Measurements from ENCODE around the gene TTC32. TPM values are rescaled to one million over a fixed set of nuclear protein-coding genes. Genes with fewer than 3 reads are reported as not detected.
"Not testable (repeated sequence)": the region's sequence is repeated elsewhere in the genome, so short reads cannot be mapped to it uniquely, and the experiment has no call there.

TTC32 gene
- total RNA-seq, 1 donor from 2014 or later: 7.5 TPM

DNA sequence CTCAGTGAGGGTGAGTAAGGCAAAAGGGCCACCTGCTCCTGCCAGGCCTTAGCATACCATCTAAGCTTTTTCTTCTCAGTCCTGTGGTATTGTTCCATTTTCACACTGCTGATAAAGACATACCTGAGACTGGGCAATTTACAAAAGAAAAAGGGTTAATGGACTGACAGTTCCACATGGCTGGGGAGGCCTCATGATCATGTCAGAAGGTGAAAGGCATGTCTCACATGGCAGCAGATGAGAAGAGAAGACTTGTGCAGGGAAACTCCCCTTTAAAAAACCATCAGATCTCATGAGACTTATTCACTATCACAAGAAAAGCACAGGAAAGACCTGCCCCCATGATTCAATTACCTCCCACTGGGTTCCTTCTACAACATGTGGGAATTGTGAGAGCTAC lies 21.6 kb downstream of the TTC32 start:
- DNase-seq (ENCODE audit: low spot score); intact Hi-C loops (cut with DNase I): not testable (repeated sequence)

- intact Hi-C loops (cut with DNase I): no loop called here
- no peak for DNase-seq (ENCODE audit: low spot score)
These were observed 22.7 kb downstream of the TTC32 start for GRCh38 chr2:19879120-19879519.

DNA sequence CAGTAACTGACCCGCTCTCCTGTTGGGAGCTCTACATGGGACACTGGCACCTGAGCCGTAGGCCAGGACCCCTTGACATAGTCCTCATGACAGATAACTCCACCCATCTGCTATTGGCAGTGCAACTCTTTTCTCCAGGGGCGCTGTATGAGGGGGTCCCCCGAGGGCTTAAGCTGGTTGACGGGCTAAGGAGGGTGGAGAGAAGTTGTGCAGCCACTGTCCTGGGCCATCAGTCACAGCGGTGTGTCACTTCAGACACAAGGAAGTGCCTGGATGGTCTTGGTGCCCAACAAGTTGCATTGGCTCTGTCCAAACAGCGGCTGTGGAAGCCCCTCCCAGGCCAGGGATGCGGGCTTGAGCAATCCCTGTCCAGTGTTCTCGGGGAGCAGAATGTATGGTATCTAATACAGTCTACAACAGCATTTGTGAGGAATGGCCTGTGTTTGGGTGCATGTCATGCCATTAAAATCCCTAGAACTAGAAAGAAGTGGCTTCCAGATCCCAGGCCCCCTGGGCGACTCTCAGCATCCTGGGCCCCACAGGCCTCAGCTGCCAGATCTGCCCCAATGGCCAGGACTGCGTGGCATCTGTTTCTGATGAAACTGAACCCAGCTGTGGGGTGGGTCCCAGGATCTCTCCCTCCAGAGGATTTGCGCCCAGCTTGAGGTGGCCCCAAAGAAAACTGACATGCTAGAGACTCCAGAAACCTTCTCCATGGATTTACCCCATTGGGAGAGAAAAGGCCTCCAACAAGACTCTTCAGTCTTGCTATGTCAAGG lies 23.3 kb downstream of the TTC32 start:
- intact Hi-C loops (cut with DNase I): no loop called here

DNA sequence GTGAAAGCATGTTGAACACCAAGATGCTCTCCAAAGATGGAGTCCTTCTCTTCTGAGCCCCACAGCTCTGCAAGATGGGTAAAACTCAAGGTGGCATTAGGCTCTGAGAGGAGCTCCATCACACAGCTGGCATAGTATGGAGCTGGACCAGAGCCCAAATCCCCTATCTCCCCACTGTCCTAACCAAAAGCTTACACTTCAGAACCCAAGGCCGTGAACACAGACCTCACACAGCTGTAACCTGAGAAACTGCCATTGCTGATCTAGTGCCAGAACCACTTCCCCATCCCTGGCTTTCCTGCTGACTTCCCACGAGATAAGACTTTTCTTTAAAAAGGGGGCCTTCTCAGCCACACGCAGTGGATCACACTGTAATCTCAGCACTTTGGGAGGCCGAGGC lies 25.0 kb downstream of the TTC32 start:
- intact Hi-C loops (cut with DNase I): no loop called here
- DNase-seq (ENCODE audit: low spot score): no peak

More for the DNA sequence above, 23.3 kb downstream of the TTC32 start:
- DNase-seq (ENCODE audit: low spot score): no peak

GRCh38 chr2:19875280-19875679 lies 26.5 kb downstream of the TTC32 start:
- intact Hi-C loops (cut with DNase I): no loop called here
- no peak for DNase-seq (ENCODE audit: low spot score)

DNA sequence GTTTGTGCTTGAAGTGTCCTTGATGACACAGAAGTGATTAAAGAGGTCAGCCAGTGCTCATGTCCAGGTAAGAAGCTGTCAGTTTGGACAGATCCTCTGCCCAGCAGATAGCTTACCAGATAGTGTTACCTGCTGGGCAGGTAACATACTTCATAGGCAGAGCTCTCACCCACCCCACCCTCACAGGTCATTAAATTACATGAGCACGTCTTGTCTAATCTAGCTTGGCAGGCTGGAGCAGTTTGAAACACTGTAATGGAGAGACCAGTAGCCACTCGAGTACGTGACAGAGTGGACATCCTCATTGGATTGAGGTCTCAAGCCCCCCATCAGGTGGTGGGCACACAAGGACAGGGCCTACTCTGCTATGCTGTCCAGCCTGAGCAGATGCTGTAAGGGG lies 27.1 kb downstream of the TTC32 start:
- intact Hi-C loops (cut with DNase I): no loop called here

DNA sequence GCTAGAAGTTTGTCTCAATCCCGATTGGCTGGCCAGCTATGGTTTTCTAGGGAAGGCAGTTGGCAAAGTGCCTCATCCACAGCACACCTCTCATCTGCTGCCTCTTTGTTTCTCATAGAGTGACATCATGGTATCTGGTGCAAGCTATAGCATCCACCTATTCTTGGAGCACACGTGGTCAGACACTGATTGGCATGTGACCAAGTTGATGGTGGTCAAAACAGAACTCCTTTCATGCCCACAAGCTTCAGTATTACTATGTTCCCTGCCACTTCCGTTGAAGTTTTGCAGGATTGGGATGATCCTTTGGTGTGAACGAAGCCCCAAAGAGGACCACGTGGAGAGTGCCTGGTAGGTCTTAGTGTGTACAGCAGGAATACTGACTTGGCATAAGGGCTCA lies 28.8 kb downstream of the TTC32 start:
- intact Hi-C loops (cut with DNase I): no loop called here
- DNase-seq (ENCODE audit: low spot score): no peak

More for the DNA sequence above, 27.1 kb downstream of the TTC32 start:
- no peak for DNase-seq (ENCODE audit: low spot score)

- peak; percentile 33 for DNase-seq (ENCODE audit: low spot score)
- intact Hi-C loops (cut with DNase I): no loop called here
These were observed 29.5 kb downstream of the TTC32 start for GRCh38 chr2:19872302-19872701.

- intact Hi-C loops (cut with DNase I): no loop called here
- DNase-seq (ENCODE audit: low spot score): peak; percentile 54
These were observed 29.9 kb downstream of the TTC32 start for GRCh38 chr2:19871836-19872235.

DNA sequence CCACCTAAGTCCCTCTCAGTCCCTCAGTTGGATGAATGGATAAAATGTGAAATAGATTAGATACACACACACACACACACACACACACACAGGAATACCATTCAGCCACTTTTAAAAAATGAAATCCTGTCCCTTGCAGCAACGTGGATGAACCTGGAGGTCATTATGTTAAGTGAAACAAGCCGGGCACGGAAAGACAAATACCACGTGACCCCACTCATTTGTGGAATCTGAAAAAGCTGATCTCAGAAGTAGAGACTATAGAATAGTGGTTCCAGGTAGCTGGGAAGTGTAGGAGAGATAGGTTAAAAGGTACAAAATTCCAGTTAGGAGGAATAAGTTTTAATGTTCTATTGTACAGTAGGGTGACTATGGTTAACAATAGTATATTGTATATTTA lies 31.0 kb downstream of the TTC32 start:
- no peak for DNase-seq (ENCODE audit: low spot score)
- intact Hi-C loops (cut with DNase I): no loop called here

GRCh38 chr2:19868701-19869580 lies 32.8 kb downstream of the TTC32 start:
- DNase-seq (ENCODE audit: low spot score): no peak
- intact Hi-C loops (cut with DNase I): loop anchor here (10.0 kb wide), 2 partner anchors 884 to 1484 kb away; no protein-coding TSS in a partner anchor

DNA sequence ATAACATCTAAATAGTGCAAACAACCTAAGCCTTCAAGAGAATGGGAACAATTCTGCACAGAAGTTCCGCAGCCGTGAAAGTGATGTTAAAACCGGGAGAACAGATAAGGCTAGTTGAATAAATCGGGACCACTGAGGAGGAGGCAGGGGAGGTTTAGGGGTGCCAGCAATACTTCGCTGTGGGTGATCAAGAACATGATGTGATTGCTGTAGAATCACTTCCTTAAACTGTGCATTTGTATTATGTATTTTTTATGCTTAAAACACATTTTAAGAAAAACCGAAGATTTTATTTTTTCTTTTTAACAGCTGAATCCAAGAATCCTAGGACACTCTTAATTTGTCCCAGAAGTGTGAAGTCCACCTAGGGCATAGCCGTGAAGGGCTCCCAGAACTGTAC lies 33.6 kb downstream of the TTC32 start:
- intact Hi-C loops (cut with DNase I): loop anchor here (10.0 kb wide), 2 partner anchors 883 to 1483 kb away; no protein-coding TSS in a partner anchor

DNA sequence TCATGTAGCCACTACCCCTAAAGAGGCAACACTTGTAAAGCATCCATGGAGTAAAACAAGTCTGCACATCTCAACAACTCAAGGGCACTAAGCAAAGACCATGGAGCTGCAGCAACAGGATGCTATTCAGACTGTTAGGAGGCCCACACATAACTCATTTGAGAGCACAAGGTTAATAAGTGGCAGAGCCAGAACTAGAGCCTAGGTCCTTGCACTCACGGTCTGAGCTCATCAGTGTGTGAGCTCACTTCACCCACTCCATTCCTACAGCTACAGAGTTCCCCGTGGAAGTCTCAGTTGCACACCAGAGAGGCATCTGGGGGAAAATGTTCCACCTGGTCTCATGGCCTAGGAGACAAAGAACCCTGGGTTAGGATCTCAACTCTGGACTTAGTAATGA lies 35.0 kb downstream of the TTC32 start:
- intact Hi-C loops (cut with DNase I): loop anchor here (10.0 kb wide), 2 partner anchors 882 to 1482 kb away; no protein-coding TSS in a partner anchor
- DNase-seq (ENCODE audit: low spot score): no peak

More for the DNA sequence above, 33.6 kb downstream of the TTC32 start:
- DNase-seq (ENCODE audit: low spot score): no peak

- no peak for DNase-seq (ENCODE audit: low spot score)
- intact Hi-C loops (cut with DNase I): loop anchor here (10.0 kb wide), 2 partner anchors 880 to 1480 kb away; no protein-coding TSS in a partner anchor
These were observed 36.6 kb downstream of the TTC32 start for GRCh38 chr2:19865151-19865550.

- DNase-seq (ENCODE audit: low spot score): no peak
- intact Hi-C loops (cut with DNase I): loop anchor here (5.0 to 10.0 kb wide), 5 partner anchors 92 to 1480 kb away; partner anchors contain the start of gene OSR1
These were observed 37.4 kb downstream of the TTC32 start for GRCh38 chr2:19864381-19864780.

DNA sequence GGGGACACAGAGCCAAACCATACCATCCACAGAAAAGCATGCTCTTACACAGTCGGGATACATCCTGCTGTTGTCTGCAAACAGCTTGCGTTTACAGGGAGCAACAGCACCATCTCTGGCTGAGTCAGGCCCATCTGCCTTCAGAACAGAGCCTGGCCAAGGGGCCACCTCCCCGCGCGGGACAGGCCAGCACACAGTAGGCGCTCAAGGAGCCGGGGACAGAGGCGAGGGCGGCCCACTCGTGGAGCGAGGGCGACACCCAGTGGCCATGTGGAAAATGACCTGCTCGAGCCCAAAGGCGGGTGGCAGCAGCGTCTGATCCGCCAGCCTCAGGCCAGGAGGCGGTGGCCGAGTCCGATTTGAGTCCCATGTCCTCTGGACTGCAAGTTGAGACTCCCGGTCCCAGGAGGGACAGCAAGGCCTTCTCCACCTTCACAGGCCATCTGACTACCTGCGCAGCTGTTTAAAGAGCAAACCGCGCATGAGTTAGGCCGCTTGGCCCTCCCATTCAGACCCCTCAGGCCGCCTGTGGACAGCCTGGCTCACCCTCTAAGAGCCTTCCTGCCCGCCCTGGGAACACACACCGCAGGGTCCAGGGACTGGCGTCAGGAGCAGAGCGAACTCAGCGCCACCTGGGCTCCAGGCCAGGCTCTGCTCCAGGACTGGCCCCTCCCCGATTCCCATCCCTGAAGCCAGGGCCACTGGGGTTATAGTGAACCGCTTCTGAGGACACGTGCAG lies 38.3 kb downstream of the TTC32 start:
- intact Hi-C loops (cut with DNase I): loop anchor here (2.0 to 10.0 kb wide), 7 partner anchors 91 to 1479 kb away; partner anchors contain the start of gene OSR1
- peak; percentile 92 for DNase-seq (ENCODE audit: low spot score)

DNA sequence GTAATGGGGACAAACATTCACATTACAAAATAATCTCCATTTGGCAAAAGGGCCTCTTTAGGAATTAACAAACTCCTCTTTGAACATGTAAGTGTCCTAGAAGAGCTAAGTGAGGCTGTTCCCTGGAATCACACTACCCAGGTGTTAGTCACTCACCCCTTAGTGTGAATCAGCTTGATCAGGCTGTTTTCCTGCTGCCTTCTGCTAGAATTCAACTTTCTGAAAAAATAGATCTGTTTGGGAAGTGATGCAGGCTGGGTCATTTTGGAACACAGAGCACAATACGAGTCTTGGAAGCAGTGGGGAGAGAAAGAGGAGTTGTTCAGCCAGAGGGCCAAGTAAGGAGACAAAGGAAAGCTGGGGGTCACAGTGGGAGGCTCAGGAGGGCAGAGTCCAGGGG lies 40.0 kb downstream of the TTC32 start:
- intact Hi-C loops (cut with DNase I): loop anchor here (2.0 to 10.0 kb wide), 7 partner anchors 90 to 1477 kb away; partner anchors contain the start of gene OSR1

DNA sequence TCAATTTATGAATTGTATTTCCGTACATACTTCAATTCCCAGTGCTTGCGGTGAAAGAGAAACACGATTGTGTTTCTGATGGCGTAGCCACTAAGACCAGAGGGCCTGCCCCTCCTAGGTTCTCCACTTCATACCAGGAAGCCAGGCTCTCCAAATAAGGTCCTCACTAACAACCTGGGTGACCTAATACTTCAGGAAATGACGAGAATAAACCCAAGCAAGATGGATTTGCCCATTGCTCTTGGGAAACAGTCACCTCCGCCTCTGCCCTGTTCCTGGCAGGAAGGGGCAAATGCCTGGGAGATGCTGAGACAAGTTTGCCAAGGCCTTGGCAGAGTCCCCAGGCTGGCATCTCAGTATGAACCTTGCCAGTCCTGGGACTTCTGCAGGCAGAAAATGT lies 41.8 kb downstream of the TTC32 start:
- DNase-seq (ENCODE audit: low spot score): no peak
- intact Hi-C loops (cut with DNase I): loop anchor here (5.0 to 10.0 kb wide), 5 partner anchors 88 to 1475 kb away; partner anchors contain the start of gene OSR1

More for the DNA sequence above, 40.0 kb downstream of the TTC32 start:
- DNase-seq (ENCODE audit: low spot score): no peak

- no peak for DNase-seq (ENCODE audit: low spot score)
- intact Hi-C loops (cut with DNase I): no loop called here
These were observed 42.2 kb downstream of the TTC32 start for GRCh38 chr2:19859565-19859964.
